Breast epithelium (tissue), 4 donors: Measurements from ENCODE around the gene ITPR3. TPM values are rescaled to one million over a fixed set of nuclear protein-coding genes. Genes with fewer than 3 reads are reported as not detected.

Experiments used
- DNase-seq, 2 donors: peaks; one replicate each; pipeline ENCODE4 v3.0.0-alpha.2; 2019; ENCODE audit warnings: low spot score in 2 of 2
- H3K27ac ChIP-seq, 2 donors: fragments of 200-600 bp; sonication (generic) in 1 of 2; one replicate each; pipeline ENCODE4 v1.5.1; 2016 to 2019; ENCODE audit warnings: mild to moderate bottlenecking in 1 of 2
- H3K27me3 ChIP-seq, 2 donors: fragments of 200-600 bp; sonication (generic) in 1 of 2; one replicate each; pipeline versions ENCODE4 v1.5.1 to v1.6.0; 2017 to 2019; ENCODE audit warnings: control low read depth in 1 of 2, mild to moderate bottlenecking in 1 of 2
- H3K36me3 ChIP-seq: fragments of 200-600 bp; one replicate; pipeline ENCODE4 v1.5.1; 2019
- H3K4me1 ChIP-seq, 2 donors: fragments of 200-600 bp; sonication (generic); one replicate each; pipeline ENCODE4 v1.5.1; 2016 to 2019; ENCODE audit warnings: control low read depth in 1 of 2
- H3K4me3 ChIP-seq, 3 donors: fragments of 200-600 bp; sonication (generic); 1 replicate in 2 of 3; 2 replicates in 1 of 3; pipeline ENCODE4 v1.5.1; 2016 to 2019; ENCODE audit warnings: mild to moderate bottlenecking in 3 of 3, moderate library complexity in 2 of 3
- H3K9me3 ChIP-seq, 2 donors: fragments of 200-600 bp; sonication (generic) in 1 of 2; one replicate each; pipeline ENCODE4 v1.5.1; 2016 to 2019; ENCODE audit warnings: control low read depth in 1 of 2
- POLR2A ChIP-seq: fragments of 450-650 bp; IDR thresholded peaks from one replicate; pipeline ENCODE4 v1.6.1; 2016; ENCODE audit warnings: antibody characterized with exemption, mild to moderate bottlenecking, moderate library complexity
- POLR2AphosphoS5 ChIP-seq, 3 donors: sonication (generic); formaldehyde crosslinking; IDR thresholded peaks; one replicate each; pipeline ENCODE4 v1.6.1; 2017; ENCODE audit warnings: antibody characterized with exemption in 3 of 3
- intact Hi-C: fragments of 100-400 bp; cut with DNase I; formaldehyde crosslinking; loops from one replicate; pipeline ENCODE4 v1.15.1; 2023; ENCODE audit warnings: low total_unique reads
- total RNA-seq, 3 donors: library from RNA; depleted of rRNA; stranded (reverse); fragments of >200 nt; gene quantifications; one replicate each; pipeline ENCODE4 v1.1.0, GENCODE V29; 2016
- TF ChIP-seq, protein P1 (sequence below), 3 donors: fragments of 450-650 bp; IDR thresholded peaks; one replicate each; pipeline ENCODE4 v1.5.1; 2016 to 2017; ENCODE audit warnings: antibody characterized with exemption in 3 of 3, mild to moderate bottlenecking in 3 of 3, moderate library complexity in 3 of 3

Gene ITPR3
- total RNA-seq, 3 donors from 2014 or later: 18.4 to 40.0 (median 27.7) TPM

DNA sequence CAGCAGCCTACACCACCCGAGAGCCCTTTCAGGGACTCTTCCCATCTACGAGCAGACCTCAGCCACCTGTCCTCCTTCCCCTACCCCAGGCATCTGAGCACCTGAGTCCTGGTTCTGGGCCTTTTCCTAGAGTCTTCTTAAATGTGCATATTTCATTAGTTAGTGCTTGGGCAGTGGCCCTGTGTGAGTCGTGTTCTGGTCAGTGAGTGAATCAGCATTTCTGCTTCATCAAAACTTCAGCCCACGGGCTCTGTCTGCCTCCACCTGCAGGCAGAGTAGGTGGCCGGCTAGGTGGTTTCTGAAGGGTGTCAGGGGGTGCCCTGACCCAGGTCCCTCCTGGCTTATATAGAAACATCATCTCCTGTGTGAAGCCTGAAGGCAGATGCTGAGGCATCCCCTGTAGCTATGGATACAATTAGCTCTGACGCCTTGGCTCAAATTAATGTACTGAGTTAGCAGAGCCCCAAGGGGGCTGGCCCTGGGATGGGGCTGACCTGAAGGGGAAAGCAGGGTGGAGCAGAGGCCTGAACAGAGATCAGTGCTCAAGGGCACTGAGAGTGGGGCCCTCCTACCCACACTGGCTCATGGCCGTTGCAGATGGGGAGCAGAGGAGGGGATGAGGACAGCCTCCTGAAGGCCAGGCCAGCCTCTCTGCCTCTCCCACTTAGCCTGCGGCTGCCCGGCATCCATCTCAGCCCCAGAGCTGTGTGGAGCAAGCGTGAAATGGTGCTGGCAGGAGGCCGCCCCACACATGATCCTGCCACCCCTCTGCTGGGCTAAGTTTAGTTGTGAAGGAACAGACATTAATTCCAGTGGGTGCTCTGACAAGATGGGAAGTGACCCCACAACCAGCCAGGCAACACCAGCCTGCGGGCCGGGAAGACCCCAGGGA is 111.9 kb downstream of the ITPR3 start:
- no peaks in the 10 kb centered on the region for H3K9me3 ChIP-seq
- H3K27ac ChIP-seq: peak overlapping the region; percentile 80 to 84
- no peak for DNase-seq

DNA sequence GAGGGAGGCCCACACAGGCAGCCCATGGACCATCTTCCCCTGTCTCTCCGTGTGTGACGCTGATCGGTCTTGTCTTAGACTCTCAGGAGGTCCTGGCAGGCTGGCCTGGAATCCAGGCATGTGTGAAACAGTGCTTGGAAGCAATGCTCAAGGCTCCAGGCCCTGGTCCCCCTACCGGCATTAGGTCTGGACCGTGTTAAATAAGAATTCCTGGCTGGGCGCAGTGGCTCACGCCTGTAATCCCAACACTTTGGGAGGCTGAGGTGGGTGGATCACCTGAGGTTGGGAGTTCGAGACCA is 112.5 kb downstream of the ITPR3 start:
- DNase-seq: no peak
- Histone ChIP-seq H3K27me3 (no peaks in the 10 kb centered on the region), H3K27ac (no peak overlapping the region), H3K4me1 (peaks cover 0 to 14% of the 10 kb centered on the region in 2 donors), H3K36me3 (no peaks in the 10 kb centered on the region), H3K4me3 (no peak overlapping the region), H3K9me3 (no peaks in the 10 kb centered on the region)
- intact Hi-C loops: loop anchor here (5.0 kb wide), 1 partner anchor 484 kb away; no protein-coding TSS in a partner anchor
- TF ChIP-seq POLR2AphosphoS5 (IDR thresholded peaks at IDR 0.05) (no peak), POLR2A (no peak)
- TF ChIP-seq, protein P1, sequence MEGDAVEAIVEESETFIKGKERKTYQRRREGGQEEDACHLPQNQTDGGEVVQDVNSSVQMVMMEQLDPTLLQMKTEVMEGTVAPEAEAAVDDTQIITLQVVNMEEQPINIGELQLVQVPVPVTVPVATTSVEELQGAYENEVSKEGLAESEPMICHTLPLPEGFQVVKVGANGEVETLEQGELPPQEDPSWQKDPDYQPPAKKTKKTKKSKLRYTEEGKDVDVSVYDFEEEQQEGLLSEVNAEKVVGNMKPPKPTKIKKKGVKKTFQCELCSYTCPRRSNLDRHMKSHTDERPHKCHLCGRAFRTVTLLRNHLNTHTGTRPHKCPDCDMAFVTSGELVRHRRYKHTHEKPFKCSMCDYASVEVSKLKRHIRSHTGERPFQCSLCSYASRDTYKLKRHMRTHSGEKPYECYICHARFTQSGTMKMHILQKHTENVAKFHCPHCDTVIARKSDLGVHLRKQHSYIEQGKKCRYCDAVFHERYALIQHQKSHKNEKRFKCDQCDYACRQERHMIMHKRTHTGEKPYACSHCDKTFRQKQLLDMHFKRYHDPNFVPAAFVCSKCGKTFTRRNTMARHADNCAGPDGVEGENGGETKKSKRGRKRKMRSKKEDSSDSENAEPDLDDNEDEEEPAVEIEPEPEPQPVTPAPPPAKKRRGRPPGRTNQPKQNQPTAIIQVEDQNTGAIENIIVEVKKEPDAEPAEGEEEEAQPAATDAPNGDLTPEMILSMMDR (IDR thresholded peaks at IDR 0.05): no peak

More for the DNA sequence above, 111.9 kb downstream of the ITPR3 start:
- H3K4me1 ChIP-seq: peaks cover 0 to 14% of the 10 kb centered on the region in 2 donors
- no peak overlapping the region for H3K4me3 ChIP-seq
- TF ChIP-seq POLR2A (no peak), POLR2AphosphoS5 (IDR thresholded peaks at IDR 0.05) (no peak)
- TF ChIP-seq, protein P1 (IDR thresholded peaks at IDR 0.05): no peak
- H3K36me3 ChIP-seq: no peaks in the 10 kb centered on the region
- H3K27me3 ChIP-seq: no peaks in the 10 kb centered on the region
- intact Hi-C loops: loop anchor here (5.0 kb wide), 1 partner anchor 484 kb away; no protein-coding TSS in a partner anchor

DNA sequence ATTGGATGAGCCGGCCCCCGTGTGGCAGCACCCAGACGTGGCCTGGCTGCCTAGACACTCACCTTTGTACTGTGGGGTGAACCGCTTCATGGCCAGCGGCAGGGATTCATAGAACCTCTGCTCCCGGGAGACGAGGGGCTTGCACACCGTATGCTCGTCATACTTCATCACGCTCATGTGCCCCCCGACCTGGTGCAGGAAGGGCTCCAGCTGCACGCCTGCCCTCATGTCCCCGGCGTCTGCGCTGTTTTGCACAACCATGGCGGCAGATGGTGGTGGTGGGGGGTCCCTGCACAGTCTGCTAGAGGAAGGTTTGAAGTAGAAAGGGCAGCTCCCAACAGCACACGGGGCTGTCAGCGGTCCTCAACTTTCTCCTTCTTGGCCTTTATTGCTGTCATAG is 114.1 kb downstream of the ITPR3 start:
- no peaks in the 10 kb centered on the region for H3K36me3 ChIP-seq
- intact Hi-C loops: no loop called here
- DNase-seq: no peak

DNA sequence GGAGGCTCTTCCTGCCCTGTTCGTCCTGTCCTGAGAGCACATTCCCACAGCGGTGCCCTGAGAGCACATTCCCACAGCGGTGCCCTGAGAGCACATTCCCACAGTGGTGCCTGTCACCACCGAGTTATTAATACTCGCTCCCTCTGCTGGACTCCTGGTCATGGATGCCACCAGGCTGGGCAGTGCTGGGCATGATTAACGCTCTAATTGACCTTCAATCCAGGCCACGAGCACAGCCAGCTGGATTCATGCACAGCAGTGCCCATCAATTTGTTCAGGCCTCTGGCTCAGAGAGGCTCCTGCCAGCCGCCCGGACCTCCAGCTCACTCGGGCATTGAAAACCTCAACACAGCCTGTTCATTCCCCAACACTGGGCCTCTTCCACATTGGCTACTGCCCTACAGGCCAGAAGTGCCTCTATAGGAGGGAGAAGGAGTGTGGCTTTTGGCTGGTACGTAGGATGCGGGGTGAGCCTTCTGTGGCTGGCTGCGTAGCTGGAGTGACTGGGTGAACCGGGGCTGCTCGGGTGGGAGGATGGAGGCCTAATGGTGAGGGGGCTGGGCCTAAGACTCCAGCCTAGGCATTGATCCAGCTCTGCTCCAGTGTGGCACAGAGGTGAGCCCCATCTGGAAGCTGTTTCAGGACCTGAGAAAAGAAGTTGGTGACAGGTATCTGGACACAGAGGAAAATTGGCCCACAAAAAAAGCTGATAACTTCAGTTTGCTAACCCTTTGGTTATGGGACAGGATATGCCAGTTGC is 116.3 kb downstream of the ITPR3 start:
- TF ChIP-seq, protein P1 (IDR thresholded peaks at IDR 0.05): no peak
- TF ChIP-seq POLR2A (no peak), POLR2AphosphoS5 (IDR thresholded peaks at IDR 0.05) (no peak)
- H3K9me3 ChIP-seq: no peaks in the 10 kb centered on the region
- no peak for DNase-seq
- H3K4me3 ChIP-seq: no peak overlapping the region
- peaks cover 0 to 7% of the 10 kb centered on the region in 2 donors for H3K4me1 ChIP-seq
- intact Hi-C loops: no loop called here
- H3K36me3 ChIP-seq: no peaks in the 10 kb centered on the region
- peak overlapping the region in 1 of 2 donors; percentile 12 for H3K27ac ChIP-seq
- H3K27me3 ChIP-seq: no peaks in the 10 kb centered on the region

More for the DNA sequence above, 114.1 kb downstream of the ITPR3 start:
- Histone ChIP-seq H3K27me3 (no peaks in the 10 kb centered on the region), H3K27ac (no peak overlapping the region), H3K9me3 (no peaks in the 10 kb centered on the region), H3K4me3 (no peak overlapping the region), H3K4me1 (peaks cover 0 to 22% of the 10 kb centered on the region in 2 donors)
- TF ChIP-seq, protein P1 (IDR thresholded peaks at IDR 0.05): no peak

DNA sequence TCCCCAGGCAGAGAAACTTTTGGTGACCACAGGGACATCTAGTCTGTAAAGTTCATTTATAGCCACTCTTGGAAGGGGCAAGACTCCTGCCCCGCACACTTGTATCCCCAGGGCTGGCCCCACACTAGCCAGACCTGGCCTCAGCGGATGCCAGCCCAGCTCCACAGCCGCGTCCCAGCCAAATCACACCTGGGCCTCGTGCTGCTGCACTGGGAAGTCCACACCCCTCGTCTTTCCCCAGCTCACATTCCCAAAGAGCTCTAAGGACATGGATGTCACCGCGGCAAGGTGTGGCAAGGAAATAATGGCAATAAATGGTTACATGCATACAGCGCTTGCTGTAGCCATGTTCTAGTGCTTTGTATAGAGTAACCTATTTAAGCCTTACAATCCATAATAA is 117.0 kb downstream of the ITPR3 start:
- no peak for TF ChIP-seq POLR2A
- TF ChIP-seq, protein P1 (IDR thresholded peaks at IDR 0.05): no peak
- H3K27ac ChIP-seq: peak overlapping the region in 1 of 2 donors; percentile 25
- intact Hi-C loops: no loop called here
- no peaks in the 10 kb centered on the region for H3K27me3 ChIP-seq
- no peak overlapping the region for H3K4me3 ChIP-seq
- no peak for DNase-seq
- no peaks in the 10 kb centered on the region for H3K36me3 ChIP-seq
- H3K9me3 ChIP-seq: no peaks in the 10 kb centered on the region
- H3K4me1 ChIP-seq: peaks cover 0 to 7% of the 10 kb centered on the region in 2 donors
